Measurements from ENCODE around the gene FBXW11.

The FBXW11 gene

GRCh38 chr5:171846323-171846722 lies 160.1 kb downstream of the FBXW11 start:
- no peak overlapping the region for H3K27ac Mint-ChIP-seq

GRCh38 chr5:171845857-171846256 lies 160.6 kb downstream of the FBXW11 start:
- no peak overlapping the region for H3K4me3 Mint-ChIP-seq
- H3K27ac Mint-ChIP-seq = no peak overlapping the region
- ATAC-seq (replicated peaks) (no peak), DNase-seq (no peak)
- H3K27me3 Mint-ChIP-seq = no peaks in the 10 kb centered on the region
- H3K36me3 Mint-ChIP-seq = peaks cover 41 to 53% of the 10 kb centered on the region in 2 donors
- H3K4me1 Mint-ChIP-seq = peaks cover 3 to 7% of the 10 kb centered on the region in 2 donors
- peaks cover 0 to 2% of the 10 kb centered on the region in 2 donors for H3K9me3 Mint-ChIP-seq

More at GRCh38 chr5:171846323-171846722, 160.1 kb downstream of the FBXW11 start:
- Mint-ChIP-seq H3K27me3 (no peaks in the 10 kb centered on the region), H3K4me3 (no peak overlapping the region), H3K36me3 (peaks cover 37 to 49% of the 10 kb centered on the region in 2 donors), H3K9me3 (no peaks in the 10 kb centered on the region), H3K4me1 (peaks cover 3 to 5% of the 10 kb centered on the region in 2 donors)
- ATAC-seq (replicated peaks) = no peak
- no peak for DNase-seq

- Mint-ChIP-seq H3K27me3 (no peaks in the 10 kb centered on the region), H3K27ac (peak overlapping the region; percentile 77), H3K36me3 (peaks cover 48 to 60% of the 10 kb centered on the region in 2 donors), H3K9me3 (peaks cover 0 to 2% of the 10 kb centered on the region in 2 donors), H3K4me1 (peaks cover 3 to 12% of the 10 kb centered on the region in 2 donors), H3K4me3 (no peak overlapping the region)
- DNase-seq (no peak), ATAC-seq (replicated peaks) (peak; percentile 27 to 31)
Observed at GRCh38 chr5:171845040-171845630, 161.3 kb downstream of the FBXW11 start.

GRCh38 chr5:171842777-171843328 lies 163.6 kb downstream of the FBXW11 start:
- H3K27ac Mint-ChIP-seq = no peak overlapping the region
- DNase-seq = no peak
- H3K4me3 Mint-ChIP-seq = no peak overlapping the region
- H3K9me3 Mint-ChIP-seq = peaks cover 0 to 2% of the 10 kb centered on the region in 2 donors
- H3K4me1 Mint-ChIP-seq = peaks cover 3 to 12% of the 10 kb centered on the region in 2 donors
- H3K27me3 Mint-ChIP-seq = no peaks in the 10 kb centered on the region
- ATAC-seq (replicated peaks) = no peak
- peaks cover 40 to 57% of the 10 kb centered on the region in 2 donors for H3K36me3 Mint-ChIP-seq

- no peaks in the 10 kb centered on the region for H3K27me3 Mint-ChIP-seq
- peaks cover 0 to 2% of the 10 kb centered on the region in 2 donors for H3K9me3 Mint-ChIP-seq
Observed at GRCh38 chr5:171841984-171842776, 164.3 kb downstream of the FBXW11 start.

GRCh38 chr5:171840711-171841522 lies 165.5 kb downstream of the FBXW11 start:
- Mint-ChIP-seq H3K27ac (peak overlapping the region; percentile 62), H3K36me3 (peaks cover 40 to 54% of the 10 kb centered on the region in 2 donors)
- no peak for DNase-seq

More at GRCh38 chr5:171841984-171842776, 164.3 kb downstream of the FBXW11 start:
- Mint-ChIP-seq H3K36me3 (peaks cover 34 to 50% of the 10 kb centered on the region in 2 donors), H3K4me1 (peaks cover 3 to 12% of the 10 kb centered on the region in 2 donors), H3K27ac (no peak overlapping the region), H3K4me3 (no peak overlapping the region)
- DNase-seq = no peak
- no peak for ATAC-seq (replicated peaks)

GRCh38 chr5:171840066-171840465 lies 166.4 kb downstream of the FBXW11 start:
- ATAC-seq (replicated peaks) (peak in 1 of 2 donors; percentile 43), DNase-seq (no peak)
- Mint-ChIP-seq H3K27me3 (no peaks in the 10 kb centered on the region), H3K27ac (no peak overlapping the region), H3K4me1 (peaks cover 0 to 7% of the 10 kb centered on the region in 2 donors), H3K36me3 (peaks cover 36 to 49% of the 10 kb centered on the region in 2 donors), H3K4me3 (no peak overlapping the region), H3K9me3 (peaks cover 0 to 3% of the 10 kb centered on the region in 2 donors)

More at GRCh38 chr5:171840711-171841522, 165.5 kb downstream of the FBXW11 start:
- H3K4me3 Mint-ChIP-seq = no peak overlapping the region
- ATAC-seq (replicated peaks) = no peak
- H3K9me3 Mint-ChIP-seq = peaks cover 0 to 2% of the 10 kb centered on the region in 2 donors
- no peaks in the 10 kb centered on the region for H3K27me3 Mint-ChIP-seq
- H3K4me1 Mint-ChIP-seq = peaks cover 3 to 12% of the 10 kb centered on the region in 2 donors

- H3K9me3 Mint-ChIP-seq = peaks cover 0 to 6% of the 10 kb centered on the region in 2 donors
- no peak overlapping the region for H3K27ac Mint-ChIP-seq
- peaks cover 0 to 7% of the 10 kb centered on the region in 2 donors for H3K4me1 Mint-ChIP-seq
- DNase-seq = no peak
- ATAC-seq (replicated peaks) = no peak
- peaks cover 38 to 51% of the 10 kb centered on the region in 2 donors for H3K36me3 Mint-ChIP-seq
- no peaks in the 10 kb centered on the region for H3K27me3 Mint-ChIP-seq
- no peak overlapping the region for H3K4me3 Mint-ChIP-seq
Observed at GRCh38 chr5:171839112-171839511, 167.3 kb downstream of the FBXW11 start.

- H3K4me3 Mint-ChIP-seq = no peak overlapping the region
- H3K9me3 Mint-ChIP-seq = peaks cover 3 to 12% of the 10 kb centered on the region in 2 donors
- peak overlapping the region; percentile 2 for H3K27ac Mint-ChIP-seq
- H3K27me3 Mint-ChIP-seq = no peaks in the 10 kb centered on the region
- DNase-seq (no peak), ATAC-seq (replicated peaks) (no peak)
- H3K4me1 Mint-ChIP-seq = peaks cover 0 to 7% of the 10 kb centered on the region in 2 donors
- H3K36me3 Mint-ChIP-seq = peaks cover 44 to 57% of the 10 kb centered on the region in 2 donors
Observed at GRCh38 chr5:171838066-171838465, 168.4 kb downstream of the FBXW11 start.

- Mint-ChIP-seq H3K36me3 (peaks cover 50 to 58% of the 10 kb centered on the region in 2 donors), H3K4me1 (peaks cover 0 to 7% of the 10 kb centered on the region in 2 donors), H3K4me3 (no peak overlapping the region), H3K27ac (no peak overlapping the region), H3K9me3 (peaks cover 5 to 13% of the 10 kb centered on the region in 2 donors), H3K27me3 (no peaks in the 10 kb centered on the region)
- ATAC-seq (replicated peaks) = no peak
- DNase-seq = no peak
Observed at GRCh38 chr5:171837522-171837921, 168.9 kb downstream of the FBXW11 start.

- H3K9me3 Mint-ChIP-seq = peaks cover 12 to 19% of the 10 kb centered on the region in 2 donors
- DNase-seq (no peak), ATAC-seq (replicated peaks) (no peak)
- H3K36me3 Mint-ChIP-seq = peaks cover 33 to 43% of the 10 kb centered on the region in 2 donors
- no peak overlapping the region for H3K27ac Mint-ChIP-seq
- H3K27me3 Mint-ChIP-seq = no peaks in the 10 kb centered on the region
- no peaks in the 10 kb centered on the region for H3K4me1 Mint-ChIP-seq
- no peak overlapping the region for H3K4me3 Mint-ChIP-seq
Observed at GRCh38 chr5:171835066-171835465, 171.4 kb downstream of the FBXW11 start.

- ATAC-seq (replicated peaks) (no peak), DNase-seq (no peak)
- peaks cover 29 to 38% of the 10 kb centered on the region in 2 donors for H3K36me3 Mint-ChIP-seq
- no peaks in the 10 kb centered on the region for H3K4me1 Mint-ChIP-seq
- H3K27me3 Mint-ChIP-seq = no peaks in the 10 kb centered on the region
- peaks cover 12 to 20% of the 10 kb centered on the region in 2 donors for H3K9me3 Mint-ChIP-seq
- H3K4me3 Mint-ChIP-seq = no peak overlapping the region
- no peak overlapping the region for H3K27ac Mint-ChIP-seq
Observed at GRCh38 chr5:171834461-171834860, 172.0 kb downstream of the FBXW11 start.

GRCh38 chr5:171832775-171833174 lies 173.7 kb downstream of the FBXW11 start:
- no peak overlapping the region for H3K4me3 Mint-ChIP-seq
- peaks cover 28 to 32% of the 10 kb centered on the region in 2 donors for H3K36me3 Mint-ChIP-seq
- no peaks in the 10 kb centered on the region for H3K4me1 Mint-ChIP-seq
- H3K9me3 Mint-ChIP-seq = peaks cover 12 to 20% of the 10 kb centered on the region in 2 donors
- DNase-seq (no peak), ATAC-seq (replicated peaks) (no peak)
- no peaks in the 10 kb centered on the region for H3K27me3 Mint-ChIP-seq
- H3K27ac Mint-ChIP-seq = no peak overlapping the region

GRCh38 chr5:171830686-171831085 lies 175.8 kb downstream of the FBXW11 start:
- peaks cover 21 to 28% of the 10 kb centered on the region in 2 donors for H3K36me3 Mint-ChIP-seq
- DNase-seq (no peak), ATAC-seq (replicated peaks) (no peak)
- peaks cover 12 to 20% of the 10 kb centered on the region in 2 donors for H3K9me3 Mint-ChIP-seq
- no peak overlapping the region for H3K27ac Mint-ChIP-seq
- H3K27me3 Mint-ChIP-seq = no peaks in the 10 kb centered on the region
- no peaks in the 10 kb centered on the region for H3K4me1 Mint-ChIP-seq
- H3K4me3 Mint-ChIP-seq = no peak overlapping the region
